K562 (cell line): ENCODE measurements around the gene ZMYND19. TPM values are rescaled to one million over a fixed set of nuclear protein-coding genes. Genes with fewer than 3 reads are reported as not detected.

Experiments used
- ATAC-seq: fragments of 200-7000 bp; cut with Tn5 transposase; 3 replicates; pipeline ENCODE4 v1.9.1; 2020; ENCODE audit warnings: moderate library complexity
- BruUV-seq: library from RNA; stranded (reverse); fragments of 400-500 nt; replicated peaks from 2 replicates; lab custom pipeline; 2021; lab: Mats Ljungman, UMichigan
- CTCF ChIA-PET: fragments of 300-600 bp; formaldehyde crosslinking; extraction: SDS; loops from one replicate; lab custom pipeline; 2021; ENCODE audit warnings: low intra/inter-chr PET ratio; lab: Yijun Ruan, JAX
- POLR2A ChIA-PET: fragments of 300-600, 350-650 bp; sonication (Branson Sonifier 250); formaldehyde crosslinking; extraction: SDS; loops from one replicate; lab custom pipeline; 2021; ENCODE audit warnings: antibody characterized with exemption, inconsistent platforms; lab: Yijun Ruan, JAX
- DNase-seq, 4 experiments: peaks; one replicate each; pipeline versions ENCODE4 v3.0.0 to v3.0.0-alpha.2; 2011 to 2018; ENCODE audit warnings: low spot score in 3 of 4, mixed read lengths in 3 of 4; ENCODE audit errors: extremely low read depth in 1 of 4
- FAIRE-seq: peaks from 2 replicates; lab custom pipeline; 2011; peaks lifted over from hg19 to GRCh38; lab: Jason Lieb, UNC
- H2AFZ ChIP-seq: 2 replicates; pipeline ENCODE4 v1.6.0; 2011; ENCODE audit warnings: low read depth, low read length, control low read depth, inconsistent platforms
- H3K27ac ChIP-seq: fragments of 200-600 bp; 3 replicates; pipeline ENCODE4 v1.8.0; 2011; ENCODE audit warnings: low read depth, mild to moderate bottlenecking, control low read depth, inconsistent platforms, low read length, moderate library complexity, mixed read lengths; ENCODE audit errors: extremely low read depth
- H3K27me3 ChIP-seq, 2 experiments: fragments of 300-600 bp in 1 of 2; 2 replicates in 1 of 2; 3 replicates in 1 of 2; pipeline versions ENCODE4 v1.6.0 to v1.8.0; 2011; ENCODE audit warnings: inconsistent platforms in 2 of 2, low read length in 2 of 2, mild to moderate bottlenecking in 1 of 2, mixed read lengths in 1 of 2, moderate library complexity in 1 of 2; ENCODE audit not compliant: control insufficient read depth in 2 of 2, insufficient read depth in 2 of 2
- H3K36me3 ChIP-seq: fragments of 300-600 bp; 3 replicates; pipeline ENCODE4 v1.8.0; 2011; ENCODE audit warnings: mild to moderate bottlenecking, low read length, inconsistent platforms; ENCODE audit not compliant: control insufficient read depth, insufficient read depth
- H3K4me1 ChIP-seq, 2 experiments: fragments of 200-600 bp in 1 of 2; replicated peaks in 1 of 2; 2 replicates in 1 of 2; 3 replicates in 1 of 2; pipeline versions ENCODE4 v1.5.1 to v1.8.0; 2011; ENCODE audit warnings: inconsistent platforms in 2 of 2, low read length in 2 of 2, mild to moderate bottlenecking in 1 of 2, mixed read lengths in 1 of 2, moderate library complexity in 1 of 2; ENCODE audit not compliant: control insufficient read depth in 2 of 2, insufficient read depth in 2 of 2
- H3K4me2 ChIP-seq: 2 replicates; pipeline ENCODE4 v1.6.1; 2011; ENCODE audit warnings: low read length, control low read depth, inconsistent platforms, mixed read lengths; ENCODE audit not compliant: insufficient read depth
- H3K4me3 ChIP-seq: fragments of 200-600 bp; sonication (generic), shearing (Covaris generic); 2 replicates; pipeline ENCODE4 v1.5.1; 2016; ENCODE audit warnings: control low read depth, inconsistent platforms
- H3K79me2 ChIP-seq: fragments of 200-600 bp; 3 replicates; pipeline ENCODE4 v1.8.0; 2011; ENCODE audit warnings: low read length, inconsistent platforms; ENCODE audit not compliant: control insufficient read depth, insufficient read depth
- H3K9ac ChIP-seq, 2 experiments: 2 replicates each; pipeline versions ENCODE4 v1.6.0 to v1.6.1; 2011; ENCODE audit warnings: low read depth in 2 of 2, low read length in 2 of 2, control low read depth in 1 of 2, inconsistent platforms in 1 of 2, mild to moderate bottlenecking in 1 of 2, mixed read lengths in 1 of 2; ENCODE audit not compliant: insufficient read depth in 1 of 2
- H3K9me1 ChIP-seq: one replicate; pipeline ENCODE4 v1.6.0; 2011; ENCODE audit warnings: inconsistent platforms, mild to moderate bottlenecking, low read length, moderate library complexity; ENCODE audit not compliant: control insufficient read depth, insufficient read depth
- H3K9me3 ChIP-seq: replicated peaks from 2 replicates; pipeline ENCODE4 v1.5.1; 2011; ENCODE audit warnings: low read depth, low read length, inconsistent platforms; ENCODE audit not compliant: control insufficient read depth, insufficient read depth
- H4K20me1 ChIP-seq: replicated peaks from 2 replicates; pipeline ENCODE4 v1.6.1; 2011; ENCODE audit warnings: low read length, inconsistent platforms, mixed read lengths; ENCODE audit not compliant: control insufficient read depth, insufficient read depth
- FOSL1 ChIP-seq: fragments of 200-800 bp; sonication (Bioruptor generic); conservative IDR thresholded peaks from 2 replicates; pipeline ENCODE4 v1.6.1; 2016; ENCODE audit warnings: missing genetic modification characterization, missing compliant biosample characterization
- PATZ1 ChIP-seq: fragments of 250-450 bp; sonication (Bioruptor Pico); IDR thresholded peaks from 2 replicates; pipeline ENCODE4 v1.5.0; 2020; ENCODE audit warnings: mild to moderate bottlenecking, borderline replicate concordance
- STAT5A ChIP-seq: IDR thresholded peaks from 2 replicates; pipeline ENCODE4 v1.6.1; 2012; ENCODE audit warnings: low read length, inconsistent platforms, borderline replicate concordance
- ZFP30 ChIP-seq: fragments of 250-450 bp; sonication (Bioruptor Pico); IDR thresholded peaks from 2 replicates; pipeline ENCODE4 v1.8.0; 2022; ENCODE audit warnings: moderate library complexity, mild to moderate bottlenecking, inconsistent platforms, borderline replicate concordance
- WGBS: fragments of 100-300 bp; shearing (Covaris generic); methylation state at CpG from one replicate; pipeline ENCODE4 v1.1.6; 2016; ENCODE audit warnings: low coverage, mixed read lengths; ENCODE audit not compliant: insufficient coverage; ENCODE audit errors: missing lambda C conversion rate; 5-methylcytosine and 5-hydroxymethylcytosine counted together
- in situ Hi-C: fragments of 300-500 bp; cut with MboI; formaldehyde crosslinking; loops from 4 replicates; pipeline ENCODE4 v1.15.0; 2018; ENCODE audit warnings: inconsistent platforms, mixed read lengths
- intact Hi-C: fragments of 100-400 bp; cut with micrococcal nuclease; formaldehyde crosslinking; loops from 2 replicates; pipeline ENCODE4 v1.14.2; 2022
- polyA plus RNA-seq, 8 experiments: library from polyadenylated mRNA; depleted of rRNA in 4 of 8; stranded (reverse) in 5 of 8; unstranded in 3 of 8; fragments of >200 nt; fragmentation: Nextera tagmentation in 2 of 8; fragmentation: Illumina TruSeq in 1 of 8; extraction: Ambion mirVana in 2 of 8; extraction: Trizol in 1 of 8; gene quantifications; 2 replicates each; pipeline versions ENCODE4 v1.2.1 to v1.2.3, GENCODE V29; 2011 to 2014; ENCODE audit warnings: inconsistent platforms in 1 of 8, missing spikeins in 1 of 8
- total RNA-seq, 7 experiments: library from RNA; depleted of rRNA in 6 of 7; stranded (reverse); fragments of >200 nt in 6 of 7; fragmentation: Illumina TruSeq in 2 of 7; extraction: Trizol in 2 of 7; gene quantifications; 2 replicates each; pipeline versions ENCODE4 v1.2.1 to v1.2.3, GENCODE V29; 2011 to 2021; ENCODE audit warnings: low replicate concordance in 1 of 7
- TF ChIP-seq, protein P1 (sequence below): fragments of 250-450 bp; sonication (Bioruptor Pico); IDR thresholded peaks from 2 replicates; pipeline ENCODE4 v1.8.0; 2021; ENCODE audit warnings: mild to moderate bottlenecking, moderate library complexity
- TF ChIP-seq, protein P2 (sequence below): fragments of 450-650 bp; IDR thresholded peaks from 2 replicates; pipeline ENCODE4 v1.6.1; 2016; ENCODE audit warnings: mild to moderate bottlenecking, moderate library complexity

ZMYND19 gene
- total and polyA plus RNA-seq, 9 of the 15 experiments (the other 6 are each of a cell fraction or from before 2014, with no cell fraction given): 1.0 to 86.7 (median 44.0) TPM

DNA sequence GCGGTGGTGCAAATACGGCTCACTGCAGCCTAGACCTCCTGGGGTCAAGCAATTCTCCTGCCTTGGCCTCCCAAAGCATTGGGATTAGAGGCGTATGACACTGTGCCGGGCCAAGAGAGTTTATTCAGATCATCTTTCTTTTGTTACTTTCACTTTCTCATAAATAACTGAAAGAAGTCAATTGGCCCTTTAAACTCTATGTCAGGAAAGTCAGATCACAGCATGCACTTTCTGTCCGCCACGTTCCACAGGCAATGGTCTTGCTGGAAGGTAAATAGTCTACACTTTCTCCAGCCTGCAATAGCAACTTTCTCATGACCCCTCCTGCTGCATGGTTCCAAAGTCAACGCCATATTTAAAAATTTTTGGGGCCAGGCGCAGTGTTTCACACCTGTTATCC lies 8.6 kb upstream of the ZMYND19 start:
- intact Hi-C loops: no loop called here
- H3K4me1 ChIP-seq: peaks cover 8 to 10% of the 10 kb centered on the region in 2 experiments; a peak in 4 of 5 replicates
- ChIA-PET POLR2A (interaction anchor here (0.6 to 1.2 kb wide), 4 partner anchors 11 to 724 kb away, joined by 3 to 4 read pairs (median 3); no protein-coding TSS in a partner anchor), CTCF (no interaction called here)
- in situ Hi-C loops: no loop called here
- WGBS: 55% methylated on average over 8 of the region's 8 CpGs
- no peaks in the 10 kb centered on the region for H3K79me2 ChIP-seq
- ATAC-seq: no peak
- no TSS peak for BruUV-seq
- no peaks in the 10 kb centered on the region for H3K36me3 ChIP-seq
- 0 out of 2 replicates have a peak overlapping the region, but pooled peaks have one; percentile 7 for H3K4me2 ChIP-seq
- no peaks in the 10 kb centered on the region for H4K20me1 ChIP-seq
- H3K4me3 ChIP-seq: no peak overlapping the region
- H2AFZ ChIP-seq: peak overlapping the region; percentile 53; the same call in 1 of the 2 replicates
- no peak for FAIRE-seq
- peak overlapping the region in 1 of 2 experiments; percentile 49; a peak in 1 of 4 replicates for H3K9ac ChIP-seq
- DNase-seq: no peak
- H3K9me3 ChIP-seq: no peaks in the 10 kb centered on the region
- H3K9me1 ChIP-seq: no peaks in the 10 kb centered on the region
- H3K27me3 ChIP-seq: no peaks in the 10 kb centered on the region
- no peak overlapping the region for H3K27ac ChIP-seq
- TF ChIP-seq FOSL1 (tag): no peak
- TF ChIP-seq PATZ1: no peak
- no peak for TF ChIP-seq ZFP30 (CRISPR knock-in tag)
- TF ChIP-seq, protein P1, sequence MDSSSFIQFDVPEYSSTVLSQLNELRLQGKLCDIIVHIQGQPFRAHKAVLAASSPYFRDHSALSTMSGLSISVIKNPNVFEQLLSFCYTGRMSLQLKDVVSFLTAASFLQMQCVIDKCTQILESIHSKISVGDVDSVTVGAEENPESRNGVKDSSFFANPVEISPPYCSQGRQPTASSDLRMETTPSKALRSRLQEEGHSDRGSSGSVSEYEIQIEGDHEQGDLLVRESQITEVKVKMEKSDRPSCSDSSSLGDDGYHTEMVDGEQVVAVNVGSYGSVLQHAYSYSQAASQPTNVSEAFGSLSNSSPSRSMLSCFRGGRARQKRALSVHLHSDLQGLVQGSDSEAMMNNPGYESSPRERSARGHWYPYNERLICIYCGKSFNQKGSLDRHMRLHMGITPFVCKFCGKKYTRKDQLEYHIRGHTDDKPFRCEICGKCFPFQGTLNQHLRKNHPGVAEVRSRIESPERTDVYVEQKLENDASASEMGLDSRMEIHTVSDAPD (CRISPR knock-in tag): no peak
- TF ChIP-seq, protein P2, sequence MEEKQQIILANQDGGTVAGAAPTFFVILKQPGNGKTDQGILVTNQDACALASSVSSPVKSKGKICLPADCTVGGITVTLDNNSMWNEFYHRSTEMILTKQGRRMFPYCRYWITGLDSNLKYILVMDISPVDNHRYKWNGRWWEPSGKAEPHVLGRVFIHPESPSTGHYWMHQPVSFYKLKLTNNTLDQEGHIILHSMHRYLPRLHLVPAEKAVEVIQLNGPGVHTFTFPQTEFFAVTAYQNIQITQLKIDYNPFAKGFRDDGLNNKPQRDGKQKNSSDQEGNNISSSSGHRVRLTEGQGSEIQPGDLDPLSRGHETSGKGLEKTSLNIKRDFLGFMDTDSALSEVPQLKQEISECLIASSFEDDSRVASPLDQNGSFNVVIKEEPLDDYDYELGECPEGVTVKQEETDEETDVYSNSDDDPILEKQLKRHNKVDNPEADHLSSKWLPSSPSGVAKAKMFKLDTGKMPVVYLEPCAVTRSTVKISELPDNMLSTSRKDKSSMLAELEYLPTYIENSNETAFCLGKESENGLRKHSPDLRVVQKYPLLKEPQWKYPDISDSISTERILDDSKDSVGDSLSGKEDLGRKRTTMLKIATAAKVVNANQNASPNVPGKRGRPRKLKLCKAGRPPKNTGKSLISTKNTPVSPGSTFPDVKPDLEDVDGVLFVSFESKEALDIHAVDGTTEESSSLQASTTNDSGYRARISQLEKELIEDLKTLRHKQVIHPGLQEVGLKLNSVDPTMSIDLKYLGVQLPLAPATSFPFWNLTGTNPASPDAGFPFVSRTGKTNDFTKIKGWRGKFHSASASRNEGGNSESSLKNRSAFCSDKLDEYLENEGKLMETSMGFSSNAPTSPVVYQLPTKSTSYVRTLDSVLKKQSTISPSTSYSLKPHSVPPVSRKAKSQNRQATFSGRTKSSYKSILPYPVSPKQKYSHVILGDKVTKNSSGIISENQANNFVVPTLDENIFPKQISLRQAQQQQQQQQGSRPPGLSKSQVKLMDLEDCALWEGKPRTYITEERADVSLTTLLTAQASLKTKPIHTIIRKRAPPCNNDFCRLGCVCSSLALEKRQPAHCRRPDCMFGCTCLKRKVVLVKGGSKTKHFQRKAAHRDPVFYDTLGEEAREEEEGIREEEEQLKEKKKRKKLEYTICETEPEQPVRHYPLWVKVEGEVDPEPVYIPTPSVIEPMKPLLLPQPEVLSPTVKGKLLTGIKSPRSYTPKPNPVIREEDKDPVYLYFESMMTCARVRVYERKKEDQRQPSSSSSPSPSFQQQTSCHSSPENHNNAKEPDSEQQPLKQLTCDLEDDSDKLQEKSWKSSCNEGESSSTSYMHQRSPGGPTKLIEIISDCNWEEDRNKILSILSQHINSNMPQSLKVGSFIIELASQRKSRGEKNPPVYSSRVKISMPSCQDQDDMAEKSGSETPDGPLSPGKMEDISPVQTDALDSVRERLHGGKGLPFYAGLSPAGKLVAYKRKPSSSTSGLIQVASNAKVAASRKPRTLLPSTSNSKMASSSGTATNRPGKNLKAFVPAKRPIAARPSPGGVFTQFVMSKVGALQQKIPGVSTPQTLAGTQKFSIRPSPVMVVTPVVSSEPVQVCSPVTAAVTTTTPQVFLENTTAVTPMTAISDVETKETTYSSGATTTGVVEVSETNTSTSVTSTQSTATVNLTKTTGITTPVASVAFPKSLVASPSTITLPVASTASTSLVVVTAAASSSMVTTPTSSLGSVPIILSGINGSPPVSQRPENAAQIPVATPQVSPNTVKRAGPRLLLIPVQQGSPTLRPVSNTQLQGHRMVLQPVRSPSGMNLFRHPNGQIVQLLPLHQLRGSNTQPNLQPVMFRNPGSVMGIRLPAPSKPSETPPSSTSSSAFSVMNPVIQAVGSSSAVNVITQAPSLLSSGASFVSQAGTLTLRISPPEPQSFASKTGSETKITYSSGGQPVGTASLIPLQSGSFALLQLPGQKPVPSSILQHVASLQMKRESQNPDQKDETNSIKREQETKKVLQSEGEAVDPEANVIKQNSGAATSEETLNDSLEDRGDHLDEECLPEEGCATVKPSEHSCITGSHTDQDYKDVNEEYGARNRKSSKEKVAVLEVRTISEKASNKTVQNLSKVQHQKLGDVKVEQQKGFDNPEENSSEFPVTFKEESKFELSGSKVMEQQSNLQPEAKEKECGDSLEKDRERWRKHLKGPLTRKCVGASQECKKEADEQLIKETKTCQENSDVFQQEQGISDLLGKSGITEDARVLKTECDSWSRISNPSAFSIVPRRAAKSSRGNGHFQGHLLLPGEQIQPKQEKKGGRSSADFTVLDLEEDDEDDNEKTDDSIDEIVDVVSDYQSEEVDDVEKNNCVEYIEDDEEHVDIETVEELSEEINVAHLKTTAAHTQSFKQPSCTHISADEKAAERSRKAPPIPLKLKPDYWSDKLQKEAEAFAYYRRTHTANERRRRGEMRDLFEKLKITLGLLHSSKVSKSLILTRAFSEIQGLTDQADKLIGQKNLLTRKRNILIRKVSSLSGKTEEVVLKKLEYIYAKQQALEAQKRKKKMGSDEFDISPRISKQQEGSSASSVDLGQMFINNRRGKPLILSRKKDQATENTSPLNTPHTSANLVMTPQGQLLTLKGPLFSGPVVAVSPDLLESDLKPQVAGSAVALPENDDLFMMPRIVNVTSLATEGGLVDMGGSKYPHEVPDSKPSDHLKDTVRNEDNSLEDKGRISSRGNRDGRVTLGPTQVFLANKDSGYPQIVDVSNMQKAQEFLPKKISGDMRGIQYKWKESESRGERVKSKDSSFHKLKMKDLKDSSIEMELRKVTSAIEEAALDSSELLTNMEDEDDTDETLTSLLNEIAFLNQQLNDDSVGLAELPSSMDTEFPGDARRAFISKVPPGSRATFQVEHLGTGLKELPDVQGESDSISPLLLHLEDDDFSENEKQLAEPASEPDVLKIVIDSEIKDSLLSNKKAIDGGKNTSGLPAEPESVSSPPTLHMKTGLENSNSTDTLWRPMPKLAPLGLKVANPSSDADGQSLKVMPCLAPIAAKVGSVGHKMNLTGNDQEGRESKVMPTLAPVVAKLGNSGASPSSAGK: no peak
- TF ChIP-seq STAT5A: no peak
